Measurements from ENCODE around the gene ANO10.
"Not testable (repeated sequence)": the region's sequence is repeated elsewhere in the genome, so short reads cannot be mapped to it uniquely, and the experiment has no call there.

The ANO10 gene

DNA sequence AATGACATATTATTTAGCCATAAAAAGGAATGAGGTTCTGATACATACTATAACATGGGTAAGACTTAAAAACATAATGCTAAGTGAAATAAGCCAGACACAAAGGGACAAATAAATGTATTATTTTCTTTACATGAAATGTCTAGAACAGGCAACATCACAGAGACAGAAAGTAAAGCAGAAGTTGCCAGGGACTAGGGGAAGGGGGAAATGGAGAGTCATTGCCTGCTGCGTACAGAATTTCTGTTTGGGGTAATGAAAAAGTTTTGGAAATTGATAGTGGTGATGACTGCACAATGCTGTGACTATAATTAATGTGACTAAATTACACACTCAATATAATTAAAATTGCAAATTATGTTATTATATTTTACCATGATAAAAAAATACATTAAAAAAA lies 99.9 kb downstream of the ANO10 start:
- DNase-seq (ENCODE audit: low read depth): no peak

DNA sequence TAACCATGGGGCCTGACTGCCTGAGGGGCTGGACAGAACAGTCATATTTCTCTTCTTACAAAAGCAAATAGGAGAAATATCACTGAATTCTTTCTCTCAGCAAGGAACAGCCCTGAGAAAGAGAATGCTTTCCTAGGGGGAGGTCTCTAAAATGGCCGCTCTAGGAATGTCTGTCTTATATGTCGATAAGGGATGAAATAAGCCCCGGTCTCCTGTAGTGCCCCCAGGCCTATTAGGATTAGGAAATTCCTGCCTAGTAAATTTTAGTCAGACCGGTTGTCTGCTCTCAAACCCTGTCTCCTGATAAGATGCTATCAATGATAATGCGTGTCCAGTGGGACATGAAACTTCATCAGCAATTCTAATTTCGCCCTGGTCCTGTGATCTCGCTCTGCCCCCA lies 103.3 kb downstream of the ANO10 start:
- not testable (repeated sequence) for DNase-seq (ENCODE audit: low read depth)

DNA sequence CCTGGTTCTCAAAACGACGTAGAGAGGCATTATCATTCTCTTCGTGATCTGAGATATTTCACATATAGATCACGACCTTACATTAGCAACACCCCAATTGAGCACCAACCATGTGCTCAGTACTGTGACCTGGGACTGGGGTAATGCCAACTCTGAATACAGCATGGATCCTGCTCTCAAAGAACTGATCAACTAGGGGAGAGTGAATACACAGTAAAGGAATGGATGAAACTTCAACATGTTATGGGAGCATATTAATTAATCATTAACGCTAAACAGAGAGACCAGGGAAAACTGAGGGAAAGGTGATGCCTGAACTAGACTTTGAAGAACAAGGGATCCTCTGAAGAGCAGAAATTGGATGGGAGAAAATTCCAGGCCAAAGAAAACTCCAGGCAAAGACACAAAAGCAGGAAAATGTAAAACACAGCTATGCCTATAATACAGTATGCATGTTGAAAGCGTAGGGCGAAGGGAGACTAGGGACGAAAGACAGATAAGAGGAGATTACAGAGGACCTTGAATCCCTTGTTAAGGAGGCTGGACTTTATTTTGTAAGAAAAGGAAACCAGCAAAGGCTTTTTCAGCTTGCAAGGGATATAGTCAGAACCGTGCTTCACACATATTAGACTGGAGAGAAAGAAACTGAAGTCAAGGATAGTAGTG lies 105.7 kb downstream of the ANO10 start:
- no peak for DNase-seq (ENCODE audit: low read depth)

DNA sequence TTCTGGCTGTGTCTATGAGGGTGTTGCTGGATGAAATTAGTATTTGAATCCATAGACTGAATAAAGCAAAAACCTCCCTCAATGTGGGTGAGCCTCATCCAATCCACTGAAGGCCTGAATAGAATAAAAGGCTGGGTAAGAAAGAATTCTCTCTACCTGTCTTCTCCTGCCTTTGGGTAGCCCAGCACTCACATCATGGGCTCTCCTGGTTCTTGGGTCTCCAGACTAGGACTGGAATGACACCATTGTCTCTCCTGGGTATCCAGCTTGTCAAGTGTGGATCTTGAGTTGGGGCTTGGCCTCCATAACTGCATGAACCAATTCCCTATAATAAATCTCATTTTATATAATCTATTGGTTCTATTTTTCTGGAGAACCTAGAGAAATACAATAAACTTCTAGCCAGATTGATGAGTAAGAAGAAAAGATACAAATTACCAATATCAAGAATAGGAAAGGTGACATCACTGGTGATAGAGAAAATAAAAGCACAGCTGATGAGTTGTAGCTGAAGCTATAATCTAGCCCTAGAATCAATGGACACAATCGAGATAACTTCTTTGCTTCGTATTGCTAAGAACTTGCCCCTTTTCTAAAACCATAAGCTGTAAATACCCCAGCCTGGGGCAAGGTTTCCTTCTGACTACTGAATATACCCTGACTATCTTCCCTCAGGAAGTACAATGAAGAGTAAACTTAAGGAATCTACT lies 106.4 kb downstream of the ANO10 start:
- no peak for DNase-seq (ENCODE audit: low read depth)

DNA sequence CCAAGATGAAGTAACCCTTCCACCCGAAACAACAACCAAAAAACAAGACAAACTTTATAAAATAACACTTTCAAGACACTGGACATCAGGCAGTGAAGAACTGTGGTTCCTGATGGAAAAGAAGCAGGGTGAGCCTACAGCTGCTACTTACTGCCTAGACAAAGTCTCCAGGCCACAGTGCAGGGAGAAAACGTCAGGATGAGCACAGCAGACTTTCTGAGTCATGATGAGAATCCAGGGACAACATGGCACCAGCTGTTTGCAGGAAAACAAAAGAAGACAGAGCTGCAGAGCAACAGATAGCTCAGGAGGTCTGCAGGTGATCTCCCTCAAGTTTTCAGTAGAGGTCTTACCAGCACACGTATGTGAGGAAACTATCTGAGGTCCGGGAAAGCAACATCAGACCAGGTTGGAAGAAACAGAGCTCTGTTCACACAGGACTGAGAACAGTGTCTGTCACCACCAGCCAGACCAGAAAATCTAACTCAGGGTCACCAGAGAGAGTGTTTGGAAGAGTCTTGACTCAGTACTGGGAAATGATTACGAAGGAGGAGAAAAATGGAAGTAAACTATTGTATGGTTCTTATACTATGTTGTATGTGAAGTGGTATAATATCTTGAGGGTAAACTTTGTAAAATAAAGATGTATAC lies 108.9 kb downstream of the ANO10 start:
- DNase-seq (ENCODE audit: low read depth): no peak

DNA sequence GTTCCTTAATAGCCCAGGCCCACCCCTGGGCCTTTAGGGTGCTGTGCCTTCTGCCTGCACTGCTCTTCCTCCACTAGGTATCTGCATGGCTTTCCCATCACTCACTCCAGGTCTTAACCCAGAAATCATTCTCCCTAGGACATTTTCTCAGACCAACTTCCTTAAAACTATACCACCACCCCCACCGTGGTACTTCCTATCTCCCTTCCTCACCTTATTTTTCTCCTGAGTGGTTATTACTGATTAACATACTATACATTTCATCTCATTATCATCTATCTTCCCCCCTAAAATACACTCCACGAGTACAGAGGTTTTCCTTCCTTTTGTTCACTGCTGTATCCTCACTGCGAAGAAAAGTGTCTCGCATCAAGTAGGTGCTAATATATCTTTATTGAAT lies 115.2 kb downstream of the ANO10 start:
- DNase-seq (ENCODE audit: low read depth): no peak

DNA sequence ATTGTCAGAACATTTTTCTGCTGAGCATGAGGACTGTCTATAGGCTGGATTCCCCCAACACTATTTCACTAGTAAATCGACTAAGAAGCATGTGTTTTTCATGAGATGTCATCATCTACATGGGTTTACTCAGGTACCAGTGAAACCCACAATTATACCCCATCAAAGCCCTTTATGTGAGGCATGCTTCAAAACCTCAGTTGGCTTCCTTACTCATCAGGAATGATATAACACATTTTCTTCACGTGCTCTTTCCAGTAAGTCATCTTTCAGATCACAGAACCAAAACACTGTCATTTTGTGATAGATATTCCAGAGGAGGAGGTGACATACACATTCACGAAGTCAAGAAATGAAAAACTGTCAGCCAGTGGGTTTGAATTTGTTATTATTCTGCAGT lies 116.5 kb downstream of the ANO10 start:
- no peak for DNase-seq (ENCODE audit: low read depth)

DNA sequence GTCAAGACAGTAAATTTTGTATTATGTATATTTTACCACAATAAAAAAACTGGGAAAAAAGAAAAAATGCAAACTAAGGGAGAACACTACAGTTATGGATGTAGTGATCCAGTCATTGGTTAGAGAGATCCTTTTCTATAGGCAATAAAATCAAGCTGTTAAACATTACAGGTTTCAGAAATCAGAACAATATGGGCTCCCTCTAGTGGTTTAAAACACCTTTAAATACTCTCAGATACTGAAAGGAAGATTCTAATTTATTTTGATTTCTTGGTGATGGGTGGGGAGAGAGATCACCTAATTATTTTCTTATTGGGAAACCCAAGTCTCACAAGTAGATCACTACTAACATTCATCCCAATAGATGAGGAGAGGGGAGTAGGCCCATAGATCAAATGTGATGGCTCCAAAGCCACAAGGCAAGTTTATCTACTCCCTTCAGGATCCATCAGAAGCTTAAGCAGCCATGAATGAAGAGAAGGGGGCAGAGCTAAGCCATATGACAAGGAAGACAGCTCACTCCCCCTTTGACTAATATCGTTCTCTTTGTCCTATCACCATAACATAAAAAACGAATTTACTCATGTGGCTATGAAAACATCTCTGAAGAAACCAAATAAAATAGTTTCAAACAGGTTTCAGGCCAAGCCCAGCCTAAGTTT lies 118.6 kb downstream of the ANO10 start:
- no peak for DNase-seq (ENCODE audit: low read depth)

DNA sequence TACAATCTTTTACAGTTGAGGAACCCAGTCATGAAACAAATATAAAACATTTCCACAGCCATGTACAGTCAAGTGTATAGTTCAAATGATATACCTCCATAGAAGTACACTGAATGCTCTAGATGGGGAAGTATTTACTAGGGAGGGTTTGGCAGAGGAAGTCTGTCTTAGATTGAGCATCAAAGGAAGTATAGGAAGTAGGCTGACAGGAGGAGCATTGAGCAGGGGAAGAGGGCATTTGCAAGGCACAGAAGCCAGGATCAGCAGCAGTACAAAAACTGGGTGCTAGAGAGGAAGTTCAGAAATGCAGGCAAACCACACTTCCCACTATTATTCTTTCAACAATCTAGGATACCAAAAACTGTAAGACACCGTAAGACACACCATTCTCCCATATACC lies 122.6 kb downstream of the ANO10 start:
- DNase-seq (ENCODE audit: low read depth): no peak

DNA sequence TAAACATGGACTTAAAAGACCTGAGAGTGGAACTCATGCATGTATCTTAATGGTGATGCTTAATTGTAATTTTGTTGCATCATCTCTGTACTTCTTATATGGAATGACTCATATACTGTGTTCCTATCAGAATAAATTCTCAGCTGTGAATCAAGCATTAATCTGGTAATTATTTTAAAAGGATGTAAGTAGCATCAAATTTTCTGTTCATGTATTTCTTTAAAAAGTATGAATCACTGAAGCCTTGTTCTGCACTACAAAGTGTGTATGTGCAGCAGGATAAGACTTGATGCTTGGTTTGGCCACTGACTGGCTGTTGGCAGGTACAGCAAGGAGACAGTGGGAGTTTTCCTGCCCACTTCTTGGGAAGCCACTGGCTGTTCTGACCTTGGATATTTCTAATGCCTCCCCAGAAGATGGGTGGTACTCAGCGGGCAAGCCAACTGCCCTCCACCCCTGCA lies 123.9 kb downstream of the ANO10 start:
- DNase-seq (ENCODE audit: low read depth): no peak

DNA sequence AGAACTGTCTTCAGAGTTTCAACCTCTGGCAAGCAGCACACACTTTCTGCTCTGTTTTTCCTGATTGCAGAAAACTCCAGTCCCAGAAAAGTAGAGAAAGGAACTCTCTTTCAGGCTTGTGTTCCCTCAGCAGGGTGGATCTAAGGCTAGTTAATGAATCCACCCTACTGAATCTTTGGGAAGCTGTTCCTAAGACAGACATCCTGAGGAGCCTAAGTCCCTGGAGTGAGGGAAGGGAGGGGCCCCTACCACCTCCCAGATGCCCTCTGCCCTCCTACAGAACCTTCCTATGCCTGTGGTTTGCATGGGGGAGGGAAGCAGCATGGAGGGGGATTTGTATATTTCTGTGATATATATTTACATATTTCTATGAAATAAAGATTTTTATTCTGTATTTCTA lies 124.4 kb downstream of the ANO10 start:
- no peak for DNase-seq (ENCODE audit: low read depth)

DNA sequence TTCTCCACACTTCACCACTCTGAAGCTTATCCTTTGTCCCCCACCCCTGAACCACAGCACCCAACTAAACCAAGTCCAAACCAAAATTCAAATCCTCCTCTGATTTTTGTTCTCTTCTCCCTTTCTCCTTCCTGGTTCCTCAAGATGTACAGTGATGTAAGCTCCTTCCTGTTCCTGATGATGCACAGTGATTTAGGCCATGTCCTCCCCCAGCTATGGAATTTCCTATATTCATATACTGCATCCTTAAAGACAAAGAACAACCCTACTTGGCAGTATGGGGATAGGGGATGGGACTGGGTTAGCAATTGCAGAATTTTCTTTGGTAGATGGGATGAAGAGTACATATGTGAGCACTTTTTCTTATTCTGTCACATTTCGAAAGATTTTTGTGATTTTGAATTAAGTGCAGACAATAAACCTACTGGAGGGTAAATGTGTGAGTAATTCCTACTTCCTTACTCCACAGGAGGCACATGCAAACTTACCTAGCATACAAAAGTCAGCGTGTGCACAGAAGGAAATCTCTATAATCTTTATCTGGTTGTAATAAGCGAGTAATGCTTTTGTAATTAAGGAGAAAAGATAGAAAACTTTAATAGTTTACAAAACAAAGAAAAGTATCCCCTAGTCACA lies 125.0 kb downstream of the ANO10 start:
- DNase-seq (ENCODE audit: low read depth): no peak

DNA sequence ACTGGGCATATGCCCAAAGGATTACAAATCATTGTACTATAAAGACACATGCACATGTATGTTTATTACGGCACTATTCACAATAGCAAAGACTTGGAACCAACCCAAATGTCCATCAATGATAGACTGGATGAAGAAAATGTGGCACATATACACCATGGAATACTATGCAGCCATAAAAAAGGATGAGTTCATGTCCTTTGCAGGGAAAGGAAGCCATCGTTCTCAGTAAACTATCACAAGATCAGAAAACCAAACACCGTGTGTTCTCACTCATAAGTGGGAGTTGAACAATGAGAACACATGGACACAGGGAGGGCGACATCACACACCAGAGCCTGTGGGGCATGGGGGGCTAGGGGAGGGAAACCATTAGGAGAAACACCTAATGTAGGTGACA lies 128.9 kb downstream of the ANO10 start:
- DNase-seq (ENCODE audit: low read depth): not testable (repeated sequence)

DNA sequence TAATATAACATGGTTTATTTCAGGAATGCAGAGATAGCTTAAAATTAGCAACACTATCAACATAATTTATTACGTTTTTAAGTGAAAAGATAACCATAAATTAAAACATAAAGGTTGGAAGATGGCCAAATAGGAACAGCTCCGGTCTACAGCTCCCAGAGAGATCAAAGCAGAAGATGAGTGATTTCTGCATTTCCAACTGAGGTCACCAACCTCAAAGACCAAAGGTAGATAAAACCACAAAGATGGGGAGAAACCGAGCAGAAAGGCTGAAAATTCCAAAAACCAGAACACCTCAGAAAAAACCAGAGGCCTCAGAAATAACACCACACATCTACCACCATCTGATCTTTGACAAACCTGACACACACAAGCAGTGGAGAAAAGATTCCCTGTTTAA lies 130.0 kb downstream of the ANO10 start:
- DNase-seq (ENCODE audit: low read depth): not testable (repeated sequence)

DNA sequence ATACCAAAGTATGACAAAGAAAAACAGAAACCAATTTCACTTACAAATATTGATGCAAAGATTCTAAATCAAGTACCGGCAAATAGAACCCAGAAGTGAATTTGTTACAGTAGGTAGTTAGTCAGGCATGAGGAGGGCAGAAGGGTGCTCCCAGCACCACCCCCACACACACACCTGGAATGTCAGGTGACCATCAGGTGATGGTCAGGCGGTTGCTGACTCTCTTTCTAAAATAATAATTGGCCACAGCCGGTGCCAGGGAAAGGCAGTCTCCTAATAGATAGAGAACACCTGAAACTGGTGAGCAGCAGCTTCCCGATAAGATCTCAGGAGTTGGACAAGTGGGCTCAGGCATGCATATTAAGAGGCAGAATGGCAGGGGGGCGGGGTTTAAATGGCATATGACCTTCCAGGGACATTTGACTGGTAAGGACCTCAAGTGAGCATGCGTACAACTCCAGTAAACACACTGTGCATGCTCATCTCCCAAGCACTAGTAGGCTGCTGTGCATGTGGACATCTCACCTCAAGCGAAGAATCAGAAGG lies 131.1 kb downstream of the ANO10 start:
- DNase-seq (ENCODE audit: low read depth): no peak

DNA sequence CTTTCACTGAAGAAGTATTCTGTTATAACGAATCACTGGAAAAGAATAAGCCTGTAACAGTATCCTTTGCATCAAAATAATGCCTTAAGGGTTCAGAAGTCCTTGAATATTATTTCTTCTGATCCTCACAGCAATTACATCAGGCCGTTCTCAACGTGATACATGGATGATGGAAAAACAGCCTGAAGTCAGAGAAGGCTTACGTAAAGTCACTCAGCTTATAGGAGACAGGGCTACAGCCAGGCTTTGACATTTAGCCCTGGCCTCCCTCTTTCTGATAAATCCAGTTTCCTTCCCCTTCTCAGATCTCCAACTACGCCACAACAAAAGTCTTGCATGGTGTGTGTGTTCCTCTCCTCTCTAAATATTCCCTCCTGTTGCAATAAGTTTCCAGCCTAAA lies 131.9 kb downstream of the ANO10 start:
- no peak for DNase-seq (ENCODE audit: low read depth)

DNA sequence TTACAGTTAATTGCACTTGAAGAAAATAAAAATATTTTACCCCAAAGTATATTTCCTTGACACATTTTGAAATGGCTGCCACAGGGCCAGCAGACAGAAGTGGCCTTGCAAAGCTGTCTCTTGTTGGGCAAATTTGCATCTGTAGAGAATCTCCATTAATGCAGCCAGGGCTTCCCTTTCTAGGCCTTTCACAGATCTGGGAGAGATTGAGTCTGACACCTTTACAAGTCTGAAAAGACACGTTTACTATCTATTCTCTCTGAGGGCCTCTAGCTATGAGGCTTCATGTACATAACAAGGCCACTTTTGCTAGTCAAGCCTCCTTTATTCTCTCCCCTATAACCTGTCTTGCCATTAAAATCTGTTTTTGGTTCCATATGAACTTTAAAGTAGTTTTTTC lies 135.9 kb downstream of the ANO10 start:
- DNase-seq (ENCODE audit: low read depth): no peak

DNA sequence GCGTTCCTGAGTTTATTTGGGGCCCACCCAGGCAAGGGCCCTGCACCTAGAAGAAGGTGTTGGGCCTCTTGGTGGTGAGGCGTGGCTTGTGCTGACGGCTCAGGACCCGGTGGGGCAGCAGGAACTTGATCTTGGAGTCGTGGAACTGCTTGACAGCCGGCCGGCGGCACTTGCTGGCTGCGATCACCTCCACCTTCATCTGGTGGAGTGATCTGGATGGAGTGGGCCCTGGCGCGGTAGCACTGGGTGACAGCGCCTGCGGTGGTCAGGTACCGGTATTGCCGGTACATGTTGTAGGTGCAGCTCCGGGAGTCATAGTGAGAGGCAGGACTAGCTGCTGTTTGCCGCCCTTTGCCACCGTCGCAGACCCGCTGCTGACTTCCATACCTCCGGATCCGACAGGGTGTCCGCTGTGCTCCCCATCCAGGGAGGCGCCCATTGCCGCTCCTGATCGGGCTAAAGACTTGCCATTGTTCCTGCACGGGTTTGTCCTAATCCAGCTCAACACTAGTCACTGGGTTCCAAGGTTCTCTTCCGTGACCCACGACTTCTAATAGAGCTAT lies 136.8 kb downstream of the ANO10 start:
- DNase-seq (ENCODE audit: low read depth): no peak

DNA sequence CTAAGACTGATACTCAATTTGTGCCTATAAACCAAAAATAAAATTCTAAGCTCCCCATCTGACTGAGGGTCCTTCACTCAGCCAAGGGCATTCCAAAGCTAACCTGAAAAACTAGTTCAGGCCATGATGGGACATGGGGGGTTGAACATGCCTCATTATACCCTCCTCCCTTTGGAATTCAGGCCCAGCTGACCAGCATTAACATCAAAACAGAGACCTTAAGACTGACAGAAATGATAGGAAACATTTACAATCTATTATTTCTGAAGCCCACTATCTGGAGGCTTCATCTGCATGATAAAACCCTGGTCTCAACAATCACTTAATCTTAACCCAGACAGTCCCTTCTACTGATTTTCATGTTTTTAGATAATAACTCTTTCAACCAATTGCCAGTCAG lies 140.4 kb downstream of the ANO10 start:
- no peak for DNase-seq (ENCODE audit: low read depth)

DNA sequence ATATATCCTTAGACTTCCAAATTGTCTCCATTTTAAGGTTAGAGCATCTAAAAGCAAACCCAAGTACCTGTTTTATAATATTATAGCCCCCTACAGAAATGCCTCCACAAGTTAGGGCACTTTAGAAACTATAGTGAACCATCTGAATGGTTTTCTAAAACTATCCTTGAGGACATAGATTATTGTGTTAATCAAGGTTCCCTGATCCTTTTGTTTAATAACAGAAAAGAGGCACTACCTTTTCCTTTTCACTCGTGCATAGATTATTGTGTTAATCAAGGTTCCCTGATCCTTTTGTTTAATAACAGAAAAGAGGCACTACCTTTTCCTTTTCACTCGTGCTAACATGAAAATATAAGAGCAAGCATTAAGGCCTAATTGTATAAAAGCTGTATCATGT lies 143.0 kb downstream of the ANO10 start:
- DNase-seq (ENCODE audit: low read depth): not testable (repeated sequence)

DNA sequence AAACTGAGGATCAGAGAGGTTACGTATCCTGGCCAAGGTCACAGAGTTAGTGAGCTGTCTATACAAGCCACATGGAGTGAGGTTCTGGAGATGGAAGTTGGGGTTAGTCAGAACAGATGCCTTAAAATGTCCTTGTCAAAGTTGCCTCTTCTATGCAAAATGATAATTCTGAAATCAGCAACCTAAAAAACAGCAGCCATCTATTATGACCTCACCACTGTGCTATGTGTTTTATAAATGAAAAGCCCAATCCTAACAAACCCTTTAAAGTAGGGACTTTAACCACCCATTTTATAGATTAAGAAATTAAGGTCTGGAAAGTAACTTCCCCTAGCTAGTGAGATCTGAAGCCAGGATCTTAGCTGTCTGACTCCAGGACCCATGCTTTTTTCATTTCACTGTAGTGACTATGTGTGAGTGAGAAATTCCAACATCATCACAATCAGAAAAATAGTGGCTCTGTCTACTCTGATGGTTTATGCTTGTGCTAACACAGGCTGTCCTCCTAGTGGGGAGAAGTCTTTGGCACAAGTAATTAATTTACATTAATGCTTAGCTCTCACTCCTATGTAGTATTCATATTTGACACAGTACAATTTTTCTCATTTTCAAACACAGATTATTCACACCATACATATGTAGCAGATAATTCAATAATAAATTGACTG lies 143.6 kb downstream of the ANO10 start:
- no peak for DNase-seq (ENCODE audit: low read depth)
